Neutrophil (primary cell): ENCODE measurements around the gene SH3D21.
A peak's percentile ranks its signal among the peaks of the same experiment; 100 is the strongest.

Experiments
- H3K27ac ChIP-seq: fragments of 200-600 bp; sonication (generic); 2 replicates; pipeline ENCODE4 v1.5.1; 2016; ENCODE audit warnings: mild to moderate bottlenecking, moderate library complexity
- H3K27me3 ChIP-seq: fragments of 200-600 bp; sonication (generic); 2 replicates; pipeline ENCODE4 v1.6.0; 2016; ENCODE audit warnings: mild to moderate bottlenecking
- H3K36me3 ChIP-seq: fragments of 200-600 bp; sonication (generic); 2 replicates; pipeline ENCODE4 v1.5.1; 2017
- H3K4me1 ChIP-seq, 2 experiments: fragments of 200-600 bp in 1 of 2; sonication (generic) in 1 of 2; 1 replicate in 1 of 2; 2 replicates in 1 of 2; pipeline versions ENCODE4 v1.5.1 to v1.6.1; 2013 to 2016; ENCODE audit warnings: low read depth in 1 of 2, low read length in 1 of 2, mild to moderate bottlenecking in 1 of 2, moderate library complexity in 1 of 2; ENCODE audit not compliant: control insufficient read depth in 1 of 2, insufficient read depth in 1 of 2
- H3K4me3 ChIP-seq, 2 experiments: fragments of 200-600 bp in 1 of 2; sonication (generic) in 1 of 2; 1 replicate in 1 of 2; 2 replicates in 1 of 2; pipeline ENCODE4 v1.5.1; 2013 to 2016; ENCODE audit warnings: low read depth in 1 of 2, low read length in 1 of 2, mild to moderate bottlenecking in 1 of 2, moderate library complexity in 1 of 2
- H3K9me3 ChIP-seq: fragments of 200-600 bp; sonication (generic); 2 replicates; pipeline ENCODE4 v1.5.1; 2016
- CTCF ChIP-seq: fragments of 200-600 bp; sonication (generic); IDR thresholded peaks from 2 replicates; pipeline ENCODE4 v1.5.1; 2016; ENCODE audit warnings: antibody characterized with exemption

The SH3D21 gene

GRCh38 chr1:36287595-36287994, 18.6 kb upstream of the SH3D21 start:
- Histone ChIP-seq H3K4me3 (no peak overlapping the region), H3K27ac (no peak overlapping the region), H3K27me3 (no peaks in the 10 kb centered on the region), H3K9me3 (no peaks in the 10 kb centered on the region), H3K36me3 (peaks cover 94% of the 10 kb centered on the region), H3K4me1 (peaks cover 0 to 3% of the 10 kb centered on the region in 2 experiments)
- no peak for TF ChIP-seq CTCF

GRCh38 chr1:36295390-36295789, 10.8 kb upstream of the SH3D21 start:
- no peak for TF ChIP-seq CTCF
- Histone ChIP-seq H3K27ac (no peak overlapping the region), H3K4me1 (peaks cover 0 to 6% of the 10 kb centered on the region in 2 experiments), H3K4me3 (no peak overlapping the region), H3K9me3 (no peaks in the 10 kb centered on the region), H3K27me3 (no peaks in the 10 kb centered on the region), H3K36me3 (peaks cover 88% of the 10 kb centered on the region)

GRCh38 chr1:36297062-36297461, 9.1 kb upstream of the SH3D21 start:
- Histone ChIP-seq H3K36me3 (peaks cover 88% of the 10 kb centered on the region), H3K4me1 (peaks cover 0 to 6% of the 10 kb centered on the region in 2 experiments), H3K4me3 (no peak overlapping the region), H3K9me3 (no peaks in the 10 kb centered on the region), H3K27ac (peak overlapping the region; percentile 28), H3K27me3 (no peaks in the 10 kb centered on the region)
- TF ChIP-seq CTCF: no peak

GRCh38 chr1:36298640-36299039, 7.5 kb upstream of the SH3D21 start:
- peaks cover 0 to 6% of the 10 kb centered on the region in 2 experiments for H3K4me1 ChIP-seq
- TF ChIP-seq CTCF: no peak

GRCh38 chr1:36300526-36300925, 5.6 kb upstream of the SH3D21 start:
- H3K27ac ChIP-seq: peak overlapping the region; percentile 48
- TF ChIP-seq CTCF: no peak
- peaks cover 17 to 24% of the 10 kb centered on the region in 2 experiments for H3K4me1 ChIP-seq
- H3K4me3 ChIP-seq: no peak overlapping the region
- H3K9me3 ChIP-seq: no peaks in the 10 kb centered on the region
- no peaks in the 10 kb centered on the region for H3K27me3 ChIP-seq
- H3K36me3 ChIP-seq: peaks cover 81% of the 10 kb centered on the region

More at GRCh38 chr1:36298640-36299039, 7.5 kb upstream of the SH3D21 start:
- Histone ChIP-seq H3K4me3 (no peak overlapping the region), H3K36me3 (peaks cover 89% of the 10 kb centered on the region), H3K27ac (no peak overlapping the region), H3K9me3 (no peaks in the 10 kb centered on the region), H3K27me3 (no peaks in the 10 kb centered on the region)

GRCh38 chr1:36301220-36301619, 4.9 kb upstream of the SH3D21 start:
- peaks cover 24 to 31% of the 10 kb centered on the region in 2 experiments for H3K4me1 ChIP-seq
- no peak for TF ChIP-seq CTCF
- H3K27me3 ChIP-seq: no peaks in the 10 kb centered on the region
- peaks cover 77% of the 10 kb centered on the region for H3K36me3 ChIP-seq
- H3K9me3 ChIP-seq: no peaks in the 10 kb centered on the region
- peak overlapping the region; percentile 48 for H3K27ac ChIP-seq
- no peak overlapping the region for H3K4me3 ChIP-seq
